ENCODE measurements around the gene ATP12A.

The ATP12A gene

DNA sequence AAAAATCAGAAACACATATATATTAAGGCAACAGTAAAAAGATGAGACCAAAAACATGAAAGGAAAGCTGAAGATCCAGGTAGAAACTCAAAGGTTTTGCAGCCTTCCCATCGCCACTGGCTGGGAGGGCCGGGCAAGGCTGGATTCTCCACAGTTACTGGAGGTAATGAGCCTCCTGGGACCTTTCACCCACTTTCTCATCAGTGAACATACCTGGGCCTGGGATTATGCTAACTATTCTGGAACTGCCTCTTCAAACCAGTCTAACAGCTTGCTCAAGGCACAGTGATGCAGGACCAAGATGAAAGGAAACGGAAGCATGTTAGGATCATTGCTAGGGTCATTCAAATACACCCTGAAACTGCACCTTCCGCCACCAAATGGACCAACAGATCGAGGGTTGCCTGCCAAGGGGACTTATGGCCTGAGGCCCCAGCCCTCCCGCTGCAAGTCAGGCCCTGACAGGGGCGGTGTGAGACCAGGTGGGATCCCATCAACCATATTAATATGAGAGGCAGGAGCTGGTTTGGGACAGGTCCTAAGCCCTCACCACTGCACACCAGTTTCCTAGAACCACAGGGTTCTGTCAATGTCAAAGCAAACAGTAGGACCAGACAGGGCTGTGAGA lies 28.4 kb upstream of the ATP12A start:
- TF ChIP-seq GATA1 (IDR thresholded peaks at IDR 0.05; ENCODE audit: low read depth, low read length): no peak
- TF ChIP-seq POLR2A (IDR thresholded peaks at IDR 0.05; ENCODE audit: low read length): no peak
- DNase-seq: no peak

DNA sequence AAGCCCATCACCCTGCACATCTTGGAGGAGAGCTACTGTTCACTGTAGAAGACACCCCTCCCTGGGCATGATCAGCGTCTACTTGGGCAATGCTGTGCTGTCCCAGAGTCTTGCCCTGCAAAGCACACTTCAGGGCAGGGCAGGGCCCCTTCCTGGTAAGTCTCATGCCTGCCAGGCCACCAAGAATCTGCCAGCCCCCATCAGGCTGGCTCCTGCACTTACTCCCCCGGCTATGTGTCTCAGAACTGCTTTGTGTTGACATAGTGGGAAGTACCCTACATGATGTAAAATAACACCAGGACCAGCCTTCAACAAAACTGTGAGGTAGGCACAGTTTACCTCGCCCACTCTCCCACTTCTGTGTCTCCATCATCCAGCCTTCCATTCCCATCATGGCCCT lies 27.8 kb upstream of the ATP12A start:
- no peak for TF ChIP-seq POLR2A (IDR thresholded peaks at IDR 0.05; ENCODE audit: low read length)
- TF ChIP-seq GATA1 (IDR thresholded peaks at IDR 0.05; ENCODE audit: low read depth, low read length): no peak
- DNase-seq: no peak

DNA sequence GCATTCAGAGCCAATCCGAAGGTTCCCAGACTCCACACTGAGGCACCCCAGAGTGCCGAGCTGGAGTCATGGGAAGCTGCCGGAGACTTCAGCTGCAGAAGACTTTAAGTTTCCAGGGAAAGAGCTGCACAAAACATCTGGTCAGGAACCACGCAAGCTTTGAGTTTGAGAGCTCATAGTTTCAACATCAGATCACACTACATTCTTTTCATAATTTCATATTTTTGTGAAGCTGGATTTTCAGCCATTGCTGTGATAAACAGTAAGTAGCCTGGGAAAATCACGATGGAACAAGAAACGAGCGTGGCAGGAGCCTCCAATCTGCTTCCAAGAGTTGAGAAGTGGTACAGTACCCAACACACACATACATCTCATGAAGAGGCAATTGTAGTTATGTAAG lies 25.5 kb upstream of the ATP12A start:
- no peak for TF ChIP-seq POLR2A (IDR thresholded peaks at IDR 0.05; ENCODE audit: low read length)
- TF ChIP-seq GATA1 (IDR thresholded peaks at IDR 0.05; ENCODE audit: low read depth, low read length): no peak
- no peak for DNase-seq

DNA sequence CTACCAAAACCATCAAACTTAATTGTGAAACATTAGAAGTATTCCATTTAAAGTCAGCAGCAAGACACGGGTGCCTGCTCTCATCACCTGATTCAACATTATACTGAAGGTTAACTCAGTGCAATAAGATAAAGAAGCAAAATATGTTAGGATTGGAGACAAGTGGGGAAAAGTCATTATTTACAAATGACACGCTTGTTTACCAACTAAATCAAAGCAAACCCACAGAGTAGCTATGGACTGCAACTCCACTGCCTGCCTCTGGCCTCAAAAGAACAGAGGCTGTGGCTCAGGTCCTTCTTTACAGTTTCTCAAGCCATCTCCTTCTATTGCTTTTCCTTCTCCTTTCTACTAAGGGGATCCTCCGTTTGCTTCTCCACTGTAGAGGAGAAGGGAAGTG lies 21.0 kb upstream of the ATP12A start:
- TF ChIP-seq GATA1 (IDR thresholded peaks at IDR 0.05; ENCODE audit: low read depth, low read length) (no peak), POLR2A (IDR thresholded peaks at IDR 0.05; ENCODE audit: low read length) (no peak)
- no peak for DNase-seq

DNA sequence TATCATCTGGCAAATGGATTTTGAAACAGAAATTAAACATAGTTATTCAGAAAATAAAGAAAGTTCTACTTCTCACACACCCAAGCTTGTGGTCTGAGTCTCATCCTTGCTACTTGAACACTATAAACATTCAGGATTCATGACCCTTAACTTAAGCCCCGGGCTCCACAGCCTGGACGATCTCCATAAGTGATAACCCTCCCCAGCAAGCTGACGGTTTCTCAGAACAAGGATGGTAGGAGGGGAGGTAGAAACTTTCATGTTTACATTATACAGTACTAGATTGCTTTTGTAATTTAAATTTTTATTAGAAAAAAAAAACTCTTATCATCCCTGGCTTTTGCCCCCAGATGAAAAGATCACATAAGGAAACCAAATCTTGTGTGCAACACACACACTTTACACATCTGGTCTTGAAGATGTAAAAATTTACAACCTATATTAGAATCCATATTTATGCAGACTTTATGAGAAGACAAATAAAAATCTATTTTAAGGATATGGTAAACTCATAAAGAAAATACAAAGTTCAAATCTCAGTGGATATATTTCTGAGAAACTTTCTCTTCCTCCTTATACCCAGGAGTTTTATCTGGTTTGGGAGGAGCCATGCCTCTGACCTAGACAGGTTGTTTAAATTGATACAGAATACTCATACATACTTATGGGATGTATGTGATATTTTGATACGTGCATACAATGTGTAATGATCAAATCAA lies 20.0 kb upstream of the ATP12A start:
- no peak for TF ChIP-seq POLR2A (IDR thresholded peaks at IDR 0.05; ENCODE audit: low read length)
- TF ChIP-seq GATA1 (IDR thresholded peaks at IDR 0.05; ENCODE audit: low read depth, low read length): no peak
- DNase-seq: no peak

DNA sequence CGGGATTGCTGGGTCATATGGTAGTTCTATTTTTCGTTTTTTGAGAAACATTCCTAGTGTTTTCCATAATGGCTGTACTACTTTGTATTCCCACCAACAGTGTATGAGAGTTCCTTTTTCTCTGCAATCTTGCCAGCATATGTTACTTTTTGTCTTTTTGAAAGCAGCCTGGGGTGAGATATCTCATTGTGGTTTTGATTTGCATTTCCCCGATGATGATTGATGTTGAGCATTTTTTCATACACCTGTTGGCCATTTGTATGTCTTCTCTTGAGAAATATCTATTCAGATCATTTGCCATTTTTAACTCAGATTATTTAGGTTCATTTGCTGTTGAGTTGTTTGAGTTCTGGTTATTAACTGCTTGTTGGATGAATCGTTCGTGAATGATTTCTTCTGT lies 18.5 kb upstream of the ATP12A start:
- DNase-seq: no peak
- TF ChIP-seq POLR2A (IDR thresholded peaks at IDR 0.05; ENCODE audit: low read length): no peak
- TF ChIP-seq GATA1 (IDR thresholded peaks at IDR 0.05; ENCODE audit: low read depth, low read length): no peak

DNA sequence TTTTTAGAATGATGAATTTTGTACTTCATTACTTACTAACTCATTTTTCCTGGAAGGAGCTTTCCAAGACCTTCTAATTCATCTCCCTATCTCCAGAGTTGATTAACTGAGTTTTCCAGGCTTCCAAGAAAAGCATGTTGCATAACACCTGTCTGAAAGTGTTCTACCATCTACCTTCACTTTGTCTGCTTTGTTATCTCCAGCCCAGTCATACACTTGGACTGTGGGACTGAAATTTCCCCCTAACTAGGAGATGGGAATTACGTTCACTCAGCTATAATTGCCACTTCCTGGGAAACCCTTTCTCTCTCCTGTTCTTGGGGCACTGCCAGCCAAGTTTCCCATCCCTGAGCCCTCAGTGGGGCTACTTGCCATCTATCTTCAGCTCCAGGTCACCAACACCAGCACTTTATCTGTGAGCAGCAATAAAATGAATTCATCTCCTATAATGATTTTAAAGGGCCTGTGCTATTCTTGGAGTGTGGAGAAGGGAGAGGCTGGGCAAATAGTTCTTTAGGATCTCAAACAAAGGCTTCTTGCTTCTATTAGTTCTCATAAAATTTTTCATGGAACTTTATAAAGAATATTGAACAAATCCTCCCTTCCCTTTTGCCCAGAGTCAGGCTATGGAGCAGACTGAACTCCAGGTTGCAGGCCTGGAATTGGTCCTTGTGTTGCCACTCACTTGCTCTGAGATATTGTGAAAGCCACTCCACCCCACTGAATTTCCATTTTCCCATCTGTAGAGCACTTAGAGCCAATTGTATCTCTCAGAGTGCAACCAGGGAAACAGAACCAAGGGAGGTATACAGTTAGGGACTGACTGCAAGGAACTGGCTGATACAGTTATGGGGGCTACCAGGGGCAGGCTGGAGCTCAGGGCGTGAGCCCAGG lies 17.8 kb upstream of the ATP12A start:
- TF ChIP-seq GATA1 (IDR thresholded peaks at IDR 0.05; ENCODE audit: low read depth, low read length): no peak
- no peak for TF ChIP-seq POLR2A (IDR thresholded peaks at IDR 0.05; ENCODE audit: low read length)
- DNase-seq: no peak

DNA sequence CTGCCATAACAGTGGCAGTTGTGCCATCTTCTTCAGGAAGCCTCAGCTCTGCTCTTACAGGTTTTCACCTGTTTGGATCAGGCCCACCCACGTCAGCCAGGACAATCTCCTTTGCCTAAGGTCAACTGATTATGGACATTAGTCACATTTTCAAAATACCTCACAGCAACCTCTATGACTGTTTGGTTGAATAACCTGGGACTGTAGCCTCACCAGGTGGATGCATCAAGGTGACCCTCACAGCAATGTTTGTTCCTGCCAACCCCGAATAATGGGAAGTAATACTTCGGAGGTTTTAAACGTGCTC lies 17.2 kb upstream of the ATP12A start:
- no peak for TF ChIP-seq GATA1 (IDR thresholded peaks at IDR 0.05; ENCODE audit: low read depth, low read length)
- no peak for TF ChIP-seq POLR2A (IDR thresholded peaks at IDR 0.05; ENCODE audit: low read length)
- DNase-seq: no peak

DNA sequence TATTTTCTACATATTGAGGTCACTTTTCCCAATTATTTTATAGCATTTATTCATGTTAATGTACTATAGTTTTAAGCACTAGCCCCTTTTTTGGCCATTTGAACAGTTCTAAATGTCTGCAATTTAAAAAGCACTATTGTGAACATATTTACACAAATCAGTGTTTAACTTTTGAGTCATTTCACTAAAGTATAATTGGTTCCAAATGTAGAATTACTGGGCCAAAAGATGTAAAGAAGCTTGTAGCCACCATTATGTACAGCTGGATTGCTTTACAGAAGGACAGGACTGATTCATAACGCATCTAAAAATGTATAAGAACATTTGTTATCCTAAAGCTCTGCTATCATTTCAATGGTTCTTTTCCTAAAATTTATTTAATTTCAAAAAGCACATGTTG lies 16.6 kb upstream of the ATP12A start:
- TF ChIP-seq POLR2A (IDR thresholded peaks at IDR 0.05; ENCODE audit: low read length): no peak
- no peak for TF ChIP-seq GATA1 (IDR thresholded peaks at IDR 0.05; ENCODE audit: low read depth, low read length)
- no peak for DNase-seq

DNA sequence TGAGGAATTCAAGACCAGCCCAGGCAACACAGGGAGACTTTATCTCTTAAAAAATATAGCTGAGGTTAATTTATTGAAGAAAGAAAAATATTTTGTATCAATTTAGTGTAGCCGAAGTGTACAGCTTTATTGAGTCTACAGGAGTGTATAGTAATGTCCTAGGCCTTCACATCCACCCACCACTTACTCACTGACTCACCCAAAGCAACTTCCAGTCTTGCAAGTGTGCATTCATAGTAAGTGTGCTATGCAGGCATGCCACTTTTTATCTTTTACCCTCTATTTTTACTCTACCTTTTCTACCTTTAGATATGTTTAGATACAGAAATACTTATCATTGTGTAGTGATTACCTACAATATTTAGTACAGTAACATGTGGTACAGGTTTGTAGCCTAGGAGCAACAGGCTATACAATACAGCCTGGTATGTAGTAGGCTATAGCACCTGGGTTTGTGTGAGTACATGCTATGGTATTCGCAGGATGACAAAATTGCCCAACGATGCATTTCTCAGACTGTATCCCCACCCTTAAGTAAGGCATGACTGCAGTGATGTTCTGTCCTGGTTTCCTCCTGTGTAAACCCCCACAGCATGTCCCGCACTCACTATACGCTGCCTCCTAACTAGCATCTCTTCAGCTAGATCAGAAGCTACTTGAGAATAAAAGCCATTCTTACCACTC lies 15.3 kb upstream of the ATP12A start:
- no peak for DNase-seq
- TF ChIP-seq POLR2A (IDR thresholded peaks at IDR 0.05; ENCODE audit: low read length) (no peak), GATA1 (IDR thresholded peaks at IDR 0.05; ENCODE audit: low read depth, low read length) (no peak)

DNA sequence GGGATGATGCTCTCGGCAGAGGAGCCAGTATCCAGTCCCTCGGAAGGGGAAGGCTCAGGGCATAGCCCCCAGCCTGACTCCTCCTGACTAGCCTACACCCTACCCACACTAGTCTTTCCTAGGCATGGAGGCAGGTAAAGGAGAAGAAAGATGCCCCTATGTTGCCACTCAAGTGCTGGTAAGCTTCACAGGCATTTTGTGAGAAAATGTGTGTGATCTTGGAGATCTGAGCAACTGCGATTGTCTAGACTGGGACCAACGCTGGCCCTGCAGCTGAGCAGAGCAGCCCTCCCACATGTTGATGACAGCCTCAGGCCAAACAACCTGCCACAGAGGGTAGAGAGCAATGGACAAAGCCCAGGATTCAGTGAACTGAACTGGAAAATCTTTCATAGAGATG lies 11.7 kb upstream of the ATP12A start:
- TF ChIP-seq GATA1 (IDR thresholded peaks at IDR 0.05; ENCODE audit: low read depth, low read length): no peak
- no peak for TF ChIP-seq POLR2A (IDR thresholded peaks at IDR 0.05; ENCODE audit: low read length)
- DNase-seq: no peak

DNA sequence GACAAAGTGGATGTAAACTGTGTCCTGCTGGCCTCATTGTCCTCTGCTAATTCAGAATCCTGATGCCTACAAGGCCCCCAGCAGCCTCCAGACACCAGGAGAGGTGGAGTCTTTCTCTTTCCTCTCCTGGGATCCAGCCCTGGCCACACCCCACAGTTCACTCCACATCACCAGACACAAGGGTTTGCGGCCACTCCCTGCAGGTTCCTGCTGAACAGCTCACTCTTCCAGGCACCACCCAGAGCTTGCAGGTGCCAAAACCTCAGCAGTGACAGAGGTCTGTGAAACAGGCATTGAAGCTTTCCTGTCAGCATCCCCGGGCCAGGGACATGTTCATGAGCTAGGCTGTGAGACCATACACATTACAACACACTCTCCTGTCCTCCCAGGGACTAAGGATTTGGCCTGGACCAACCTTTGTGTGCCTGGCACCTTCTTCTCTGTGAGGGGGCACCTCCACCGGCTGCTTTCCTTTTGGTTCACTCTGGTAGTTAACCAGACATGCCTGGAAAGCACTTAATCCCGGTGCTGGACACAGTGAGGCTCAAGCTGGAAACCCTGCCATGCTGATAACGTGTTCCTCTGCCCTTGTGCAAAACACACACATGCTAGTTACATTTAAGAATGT lies 11.1 kb upstream of the ATP12A start:
- no peak for DNase-seq
- TF ChIP-seq POLR2A (IDR thresholded peaks at IDR 0.05; ENCODE audit: low read length) (no peak), GATA1 (IDR thresholded peaks at IDR 0.05; ENCODE audit: low read depth, low read length) (no peak)

DNA sequence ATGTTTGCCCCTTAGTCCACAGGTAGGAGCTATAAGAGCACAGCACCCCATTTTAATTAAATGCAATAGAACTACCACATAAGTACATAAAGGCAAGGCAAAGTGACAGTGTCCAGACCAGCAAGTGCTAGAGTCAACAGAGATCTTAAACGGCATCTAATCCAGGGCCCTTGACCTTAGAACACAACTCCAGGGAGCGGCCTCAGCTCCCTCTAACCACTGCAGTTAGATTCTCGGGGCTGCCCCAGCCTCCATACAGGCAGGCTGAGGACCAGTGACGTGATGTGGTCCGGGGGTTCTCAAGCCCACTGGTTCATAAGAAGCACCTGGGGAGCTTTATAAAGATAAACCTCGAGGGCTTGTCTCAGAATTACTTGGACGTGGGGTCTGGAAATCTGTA lies 10.0 kb upstream of the ATP12A start:
- no peak for DNase-seq
- no peak for TF ChIP-seq POLR2A (IDR thresholded peaks at IDR 0.05; ENCODE audit: low read length)
- no peak for TF ChIP-seq GATA1 (IDR thresholded peaks at IDR 0.05; ENCODE audit: low read depth, low read length)
